ENCODE data around the gene CLDN9. TPM values are rescaled to one million over a fixed set of nuclear protein-coding genes. Genes with fewer than 3 reads are reported as not detected.

CLDN9 gene
- total and polyA plus RNA-seq, 9 of the 15 experiments (the other 6 are each of a cell fraction or from before 2014, with no cell fraction given): 0.12 to 0.44 (median 0.22) TPM; not detected in 4

- TF ChIP-seq, protein P1, sequence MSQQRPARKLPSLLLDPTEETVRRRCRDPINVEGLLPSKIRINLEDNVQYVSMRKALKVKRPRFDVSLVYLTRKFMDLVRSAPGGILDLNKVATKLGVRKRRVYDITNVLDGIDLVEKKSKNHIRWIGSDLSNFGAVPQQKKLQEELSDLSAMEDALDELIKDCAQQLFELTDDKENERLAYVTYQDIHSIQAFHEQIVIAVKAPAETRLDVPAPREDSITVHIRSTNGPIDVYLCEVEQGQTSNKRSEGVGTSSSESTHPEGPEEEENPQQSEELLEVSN (IDR thresholded peaks at IDR 0.05; ENCODE audit: borderline replicate concordance in 1 of 2, extremely low read depth in 1 of 2, insufficient read depth in 1 of 2, insufficient read length in 1 of 2, low read depth in 1 of 2, low read length in 1 of 2, poor library complexity in 1 of 2, severe bottlenecking in 1 of 2): peak; percentile 50 to 63
- TF ChIP-seq PTRF (tag; IDR thresholded peaks at IDR 0.05): no peak
- TF ChIP-seq JUNB (CRISPR knock-in tag; conservative IDR thresholded peaks at IDR 0.05): no peak
- TF ChIP-seq MEF2A (IDR thresholded peaks at IDR 0.05; ENCODE audit: control insufficient read depth, low read depth, low read length): no peak
- no peak for TF ChIP-seq SIRT6 (IDR thresholded peaks at IDR 0.05; ENCODE audit: low read depth, low read length)
- TF ChIP-seq ZNF174 (CRISPR knock-in tag; IDR thresholded peaks at IDR 0.05): no peak
- TF ChIP-seq HMG20A (CRISPR knock-in tag; conservative IDR thresholded peaks at IDR 0.05): no peak
- TF ChIP-seq ELF2 (CRISPR knock-in tag; IDR thresholded peaks at IDR 0.05): no peak
- TF ChIP-seq ZNF766 (CRISPR knock-in tag; conservative IDR thresholded peaks at IDR 0.05): 0 out of 2 replicates have a peak, but pooled peaks have one; percentile 18
- TF ChIP-seq, protein P2, sequence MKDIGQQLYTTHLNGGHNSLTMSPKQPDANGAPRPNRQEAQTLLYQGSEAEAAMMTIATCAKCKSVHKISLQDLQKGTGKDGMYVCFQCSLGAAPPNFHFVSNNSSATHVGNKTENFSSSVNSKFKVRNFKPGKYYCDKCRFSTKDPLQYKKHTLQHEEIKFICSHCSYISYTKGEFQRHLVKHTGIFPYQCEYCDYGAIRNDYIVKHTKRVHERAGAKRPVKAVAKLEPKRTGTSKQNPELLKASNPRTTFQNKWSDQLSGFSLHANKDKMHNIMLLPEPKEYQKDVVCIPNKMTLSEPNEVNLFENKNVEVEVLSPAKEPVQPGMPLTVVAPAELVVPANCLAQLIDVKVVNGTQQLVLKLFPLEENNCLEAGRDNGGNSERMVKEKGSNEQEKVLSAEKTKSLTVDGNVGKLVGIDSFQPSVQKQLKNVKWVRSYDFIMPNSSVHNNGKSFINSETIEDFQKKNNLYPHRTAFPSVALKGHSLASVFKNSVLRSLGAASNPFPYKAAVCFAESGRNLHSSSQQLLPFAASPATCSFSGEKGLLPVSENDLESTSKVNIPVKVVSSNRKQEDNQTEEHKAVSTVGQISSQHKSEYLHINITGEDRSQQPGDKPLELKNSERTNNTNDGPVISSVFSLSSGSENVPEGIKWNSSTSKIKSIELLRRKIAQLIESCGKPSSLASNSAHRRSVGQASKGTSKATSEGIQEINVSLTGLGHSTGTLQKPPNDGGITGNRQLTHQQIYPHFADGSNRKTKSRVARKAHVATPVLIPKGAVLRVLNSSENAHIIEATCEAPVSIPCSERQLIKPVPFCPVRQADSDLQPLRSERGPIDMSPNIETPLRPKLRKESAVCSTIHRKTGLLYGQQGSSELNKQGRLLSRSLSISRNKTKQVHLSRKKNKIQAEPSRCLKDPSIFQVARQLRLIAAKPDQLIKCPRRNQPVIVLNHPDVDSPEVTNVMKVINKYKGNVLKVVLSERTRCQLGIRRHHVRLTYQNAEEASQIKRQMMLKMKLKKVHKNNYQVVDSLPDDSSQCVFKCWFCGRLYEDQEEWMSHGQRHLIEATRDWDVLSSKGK (CRISPR knock-in tag; IDR thresholded peaks at IDR 0.05): no peak
- no peak for TF ChIP-seq RHOXF2B (CRISPR knock-in tag; conservative IDR thresholded peaks at IDR 0.05)
- no peak for TF ChIP-seq MYBL2 (IDR thresholded peaks at IDR 0.05; ENCODE audit: low read depth)
- TF ChIP-seq MYBL2 (CRISPR knock-in tag; IDR thresholded peaks at IDR 0.05; ENCODE audit: borderline replicate concordance): no peak
- TF ChIP-seq, protein P3, sequence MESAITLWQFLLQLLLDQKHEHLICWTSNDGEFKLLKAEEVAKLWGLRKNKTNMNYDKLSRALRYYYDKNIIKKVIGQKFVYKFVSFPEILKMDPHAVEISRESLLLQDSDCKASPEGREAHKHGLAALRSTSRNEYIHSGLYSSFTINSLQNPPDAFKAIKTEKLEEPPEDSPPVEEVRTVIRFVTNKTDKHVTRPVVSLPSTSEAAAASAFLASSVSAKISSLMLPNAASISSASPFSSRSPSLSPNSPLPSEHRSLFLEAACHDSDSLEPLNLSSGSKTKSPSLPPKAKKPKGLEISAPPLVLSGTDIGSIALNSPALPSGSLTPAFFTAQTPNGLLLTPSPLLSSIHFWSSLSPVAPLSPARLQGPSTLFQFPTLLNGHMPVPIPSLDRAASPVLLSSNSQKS (CRISPR knock-in tag; IDR thresholded peaks at IDR 0.05): no peak
- peak; percentile 49; the same call in 1 of the 2 replicates for TF ChIP-seq FOSL1 (tag; conservative IDR thresholded peaks at IDR 0.05)
- no peak for TF ChIP-seq CBFA2T2 (conservative IDR thresholded peaks at IDR 0.05)
- TF ChIP-seq NR2C1 (IDR thresholded peaks at IDR 0.05): no peak
- no peak for TF ChIP-seq NR2C1 (tag; IDR thresholded peaks at IDR 0.05)
- no peak for TF ChIP-seq ZNF79 (CRISPR knock-in tag; IDR thresholded peaks at IDR 0.05; ENCODE audit: low read depth)
- TF ChIP-seq ZNF77 (CRISPR knock-in tag; IDR thresholded peaks at IDR 0.05): no peak
- no peak for TF ChIP-seq MED1 (CRISPR knock-in tag; IDR thresholded peaks at IDR 0.05; ENCODE audit: borderline replicate concordance)
- no peak; the same call in 1 of the 2 replicates for TF ChIP-seq SOX6 (IDR thresholded peaks at IDR 0.05)
- TF ChIP-seq SIN3B (IDR thresholded peaks at IDR 0.05; ENCODE audit: low read depth): peak; percentile 42; the same call in 1 of the 2 replicates
- TF ChIP-seq TFAM (CRISPR knock-in tag; conservative IDR thresholded peaks at IDR 0.05): no peak
- no peak for TF ChIP-seq YBX1 (IDR thresholded peaks at IDR 0.05)
- no peak for TF ChIP-seq BRCA1 (IDR thresholded peaks at IDR 0.05)
- TF ChIP-seq BRCA1 (CRISPR knock-in tag; IDR thresholded peaks at IDR 0.05): no peak
- no peak for TF ChIP-seq U2AF1 (optimal IDR thresholded peaks at IDR 0.05; ENCODE audit: low read depth, low read length)
These were observed 29.0 kb upstream of the CLDN9 start (continued) for GRCh38 chr16:2983706-2984136.
